Fibroblast of lung (primary cell): ENCODE measurements around the gene MYO5B. TPM values are rescaled to one million over a fixed set of nuclear protein-coding genes. Genes with fewer than 3 reads are reported as not detected.

ENCODE experiments used
- DNase-seq, 2 donors: peaks; one replicate each; pipeline versions ENCODE4 v3.0.0 to v3.0.0-alpha.2; 2010; ENCODE audit warnings: low read depth in 2 of 2
- H2AFZ ChIP-seq: 2 replicates; pipeline ENCODE4 v1.5.1; 2012; ENCODE audit warnings: low read length, control low read depth, inconsistent platforms
- H3K27ac ChIP-seq: 2 replicates; pipeline ENCODE4 v1.5.1; 2011; ENCODE audit warnings: low read length, control low read depth; ENCODE audit not compliant: insufficient read depth
- H3K27me3 ChIP-seq: 2 replicates; pipeline ENCODE4 v1.5.1; 2011; ENCODE audit warnings: mild to moderate bottlenecking, low read length; ENCODE audit not compliant: control insufficient read depth, insufficient read depth
- H3K36me3 ChIP-seq: 2 replicates; pipeline ENCODE4 v1.5.1; 2011; ENCODE audit warnings: low read length; ENCODE audit not compliant: control insufficient read depth, insufficient read depth
- H3K4me1 ChIP-seq: 2 replicates; pipeline ENCODE4 v1.5.1; 2011; ENCODE audit warnings: low read length; ENCODE audit not compliant: control insufficient read depth, insufficient read depth; ENCODE audit errors: extremely low read depth
- H3K4me2 ChIP-seq: 2 replicates; pipeline ENCODE4 v1.5.1; 2011; ENCODE audit warnings: low read length, control low read depth; ENCODE audit not compliant: insufficient read depth; ENCODE audit errors: extremely low read depth
- H3K4me3 ChIP-seq, 4 experiments: fragments of 200-600 bp in 1 of 4; sonication (generic) in 1 of 4; replicated peaks in 1 of 4; 2 replicates each; pipeline ENCODE4 v1.5.1; 2011 to 2016; ENCODE audit warnings: low read length in 4 of 4, low read depth in 3 of 4, mild to moderate bottlenecking in 3 of 4, control low read depth in 2 of 4, inconsistent platforms in 1 of 4, mixed read lengths in 1 of 4; ENCODE audit not compliant: insufficient read depth in 1 of 4; ENCODE audit errors: control extremely low read depth in 1 of 4
- H3K79me2 ChIP-seq: 2 replicates; pipeline ENCODE4 v1.5.1; 2012; ENCODE audit warnings: mild to moderate bottlenecking, low read length, inconsistent platforms; ENCODE audit not compliant: control insufficient read depth, insufficient read depth
- H3K9ac ChIP-seq: 2 replicates; pipeline ENCODE4 v1.5.1; 2011; ENCODE audit warnings: mild to moderate bottlenecking, low read length, control low read depth; ENCODE audit not compliant: insufficient read depth
- H3K9me3 ChIP-seq: 2 replicates; pipeline ENCODE4 v1.5.1; 2012; ENCODE audit warnings: low read depth, low read length; ENCODE audit not compliant: control insufficient read depth, insufficient read depth
- H4K20me1 ChIP-seq: 2 replicates; pipeline ENCODE4 v1.5.1; 2011; ENCODE audit warnings: low read length; ENCODE audit not compliant: control insufficient read depth, insufficient read depth; ENCODE audit errors: extremely low read depth
- CTCF ChIP-seq, 2 donors: IDR thresholded peaks in 1 of 2; conservative IDR thresholded peaks in 1 of 2; 1 replicate in 1 of 2; 2 replicates in 1 of 2; pipeline ENCODE4 v1.5.1; 2011 to 2012; ENCODE audit warnings: low read length in 2 of 2, control low read depth in 1 of 2, inconsistent platforms in 1 of 2, low read depth in 1 of 2, mild to moderate bottlenecking in 1 of 2
- EZH2 ChIP-seq: IDR thresholded peaks from 2 replicates; pipeline ENCODE4 v1.5.1; 2012; ENCODE audit warnings: low read length, control low read depth, mild to moderate bottlenecking; ENCODE audit errors: missing control alignments
- polyA plus RNA-seq, 2 donors: library from polyadenylated mRNA; depleted of rRNA in 1 of 2; stranded (reverse) in 1 of 2; unstranded in 1 of 2; fragments of >200 nt; gene quantifications; 2 replicates each; pipeline ENCODE4 v1.2.1, GENCODE V29; 2011 to 2012; ENCODE audit warnings: missing spikeins in 1 of 2
- total RNA-seq: library from RNA; depleted of rRNA; stranded (reverse); fragments of >200 nt; gene quantifications from 2 replicates; pipeline ENCODE4 v1.2.1, GENCODE V29; 2014

MYO5B gene
- total and polyA plus RNA-seq, 2 donors (not counting 1 experiment from before 2014, with no cell fraction given) = under 0.01 to 0.06 TPM

- Histone ChIP-seq H3K36me3 (no peaks in the 10 kb centered on the region), H2AFZ (no peak overlapping the region), H3K79me2 (no peaks in the 10 kb centered on the region), H3K4me1 (no peaks in the 10 kb centered on the region), H3K9me3 (no peaks in the 10 kb centered on the region), H4K20me1 (no peaks in the 10 kb centered on the region), H3K4me2 (no peak overlapping the region), H3K9ac (no peak overlapping the region), H3K27me3 (peaks cover 7% of the 10 kb centered on the region), H3K27ac (no peak overlapping the region), H3K4me3 (no peak overlapping the region)
- DNase-seq = peak in 1 of 2 donors; percentile 88
- TF ChIP-seq CTCF (conservative IDR thresholded peaks at IDR 0.05 in 1 of 2, IDR thresholded peaks at IDR 0.05 in 1 of 2; ENCODE audit: low read depth in 1 of 2, low read length in 2 of 2) (no peak), EZH2 (no peak)
These were observed 274.2 kb downstream of the MYO5B start for GRCh38 chr18:49920731-49921130.

GRCh38 chr18:49917742-49918141 lies 277.2 kb downstream of the MYO5B start:
- Histone ChIP-seq H4K20me1 (no peaks in the 10 kb centered on the region), H3K4me1 (no peaks in the 10 kb centered on the region), H3K27me3 (peaks cover 7% of the 10 kb centered on the region), H3K9ac (no peak overlapping the region), H3K36me3 (no peaks in the 10 kb centered on the region), H3K9me3 (no peaks in the 10 kb centered on the region), H2AFZ (no peak overlapping the region), H3K4me2 (no peak overlapping the region), H3K27ac (no peak overlapping the region), H3K79me2 (no peaks in the 10 kb centered on the region), H3K4me3 (no peak overlapping the region)
- TF ChIP-seq EZH2 (no peak), CTCF (conservative IDR thresholded peaks at IDR 0.05 in 1 of 2, IDR thresholded peaks at IDR 0.05 in 1 of 2; ENCODE audit: low read depth in 1 of 2, low read length in 2 of 2) (no peak)
- no peak for DNase-seq

GRCh38 chr18:49915352-49915751 lies 279.6 kb downstream of the MYO5B start:
- Histone ChIP-seq H3K27me3 (peaks cover 3% of the 10 kb centered on the region), H2AFZ (no peak overlapping the region), H3K4me1 (no peaks in the 10 kb centered on the region), H3K36me3 (no peaks in the 10 kb centered on the region), H3K4me2 (no peak overlapping the region), H3K4me3 (no peak overlapping the region), H3K9ac (no peak overlapping the region), H3K79me2 (no peaks in the 10 kb centered on the region), H4K20me1 (no peaks in the 10 kb centered on the region), H3K27ac (no peak overlapping the region), H3K9me3 (no peaks in the 10 kb centered on the region)
- no peak for DNase-seq
- TF ChIP-seq EZH2 = no peak
- no peak for TF ChIP-seq CTCF (conservative IDR thresholded peaks at IDR 0.05 in 1 of 2, IDR thresholded peaks at IDR 0.05 in 1 of 2; ENCODE audit: low read depth in 1 of 2, low read length in 2 of 2)
